Measurements from ENCODE around the gene LAMA5.

The LAMA5 gene

DNA sequence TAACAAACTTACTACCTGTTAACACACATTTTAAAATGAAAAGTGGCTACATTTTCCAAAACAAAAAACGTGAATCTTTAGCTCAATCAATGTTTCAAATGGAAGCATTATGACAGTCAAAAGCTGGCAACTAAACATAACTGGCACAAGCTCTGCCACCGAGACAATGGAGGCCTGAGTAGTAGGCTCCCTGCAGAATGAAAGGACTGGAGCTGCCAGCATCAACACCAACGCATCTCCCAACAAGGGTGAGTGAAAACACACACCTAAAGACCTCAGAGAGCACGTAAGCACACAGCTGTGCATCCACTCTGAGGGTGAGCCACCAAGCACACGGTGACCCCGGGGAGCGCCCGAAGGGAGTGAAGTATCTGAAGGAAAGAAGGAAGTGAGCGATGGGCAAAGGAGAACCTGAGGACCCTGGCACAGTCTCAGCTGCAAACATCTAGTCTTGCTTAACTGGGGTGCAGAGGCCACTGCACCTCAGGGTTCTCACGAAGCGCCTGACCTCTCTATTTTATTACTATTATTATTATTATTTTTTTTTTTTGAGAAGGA lies 65.9 kb downstream of the LAMA5 start:
- TF ChIP-seq, protein P1, sequence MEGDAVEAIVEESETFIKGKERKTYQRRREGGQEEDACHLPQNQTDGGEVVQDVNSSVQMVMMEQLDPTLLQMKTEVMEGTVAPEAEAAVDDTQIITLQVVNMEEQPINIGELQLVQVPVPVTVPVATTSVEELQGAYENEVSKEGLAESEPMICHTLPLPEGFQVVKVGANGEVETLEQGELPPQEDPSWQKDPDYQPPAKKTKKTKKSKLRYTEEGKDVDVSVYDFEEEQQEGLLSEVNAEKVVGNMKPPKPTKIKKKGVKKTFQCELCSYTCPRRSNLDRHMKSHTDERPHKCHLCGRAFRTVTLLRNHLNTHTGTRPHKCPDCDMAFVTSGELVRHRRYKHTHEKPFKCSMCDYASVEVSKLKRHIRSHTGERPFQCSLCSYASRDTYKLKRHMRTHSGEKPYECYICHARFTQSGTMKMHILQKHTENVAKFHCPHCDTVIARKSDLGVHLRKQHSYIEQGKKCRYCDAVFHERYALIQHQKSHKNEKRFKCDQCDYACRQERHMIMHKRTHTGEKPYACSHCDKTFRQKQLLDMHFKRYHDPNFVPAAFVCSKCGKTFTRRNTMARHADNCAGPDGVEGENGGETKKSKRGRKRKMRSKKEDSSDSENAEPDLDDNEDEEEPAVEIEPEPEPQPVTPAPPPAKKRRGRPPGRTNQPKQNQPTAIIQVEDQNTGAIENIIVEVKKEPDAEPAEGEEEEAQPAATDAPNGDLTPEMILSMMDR (conservative IDR thresholded peaks at IDR 0.05; ENCODE audit: low read length) = no peak
- no peak for DNase-seq (ENCODE audit: low read depth)
- no peak overlapping the region for H3K4me3 ChIP-seq (ENCODE audit: low read length)

DNA sequence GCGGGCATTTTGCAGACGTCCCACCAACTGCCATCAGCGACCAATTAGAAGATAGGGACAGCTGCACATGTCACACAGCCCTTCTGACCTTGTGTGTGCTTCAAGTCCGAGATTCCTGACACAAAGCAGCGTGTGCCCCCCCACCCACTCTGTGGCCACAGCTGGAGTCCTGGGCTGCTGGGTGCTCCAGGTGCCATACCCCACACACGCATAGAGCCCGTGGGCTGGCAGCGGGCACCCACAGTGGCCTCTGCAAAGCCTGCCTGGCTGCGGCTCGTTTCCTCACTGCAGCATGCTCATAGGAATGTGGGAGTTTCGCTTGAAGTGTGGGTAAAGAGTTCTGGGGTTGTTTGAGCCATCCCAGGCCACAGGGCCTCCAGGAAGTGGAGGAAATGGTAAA lies 66.8 kb downstream of the LAMA5 start:
- no peak overlapping the region for H3K4me3 ChIP-seq (ENCODE audit: low read length)
- TF ChIP-seq, protein P1 (conservative IDR thresholded peaks at IDR 0.05; ENCODE audit: low read length) = no peak
- no peak for DNase-seq (ENCODE audit: low read depth)

DNA sequence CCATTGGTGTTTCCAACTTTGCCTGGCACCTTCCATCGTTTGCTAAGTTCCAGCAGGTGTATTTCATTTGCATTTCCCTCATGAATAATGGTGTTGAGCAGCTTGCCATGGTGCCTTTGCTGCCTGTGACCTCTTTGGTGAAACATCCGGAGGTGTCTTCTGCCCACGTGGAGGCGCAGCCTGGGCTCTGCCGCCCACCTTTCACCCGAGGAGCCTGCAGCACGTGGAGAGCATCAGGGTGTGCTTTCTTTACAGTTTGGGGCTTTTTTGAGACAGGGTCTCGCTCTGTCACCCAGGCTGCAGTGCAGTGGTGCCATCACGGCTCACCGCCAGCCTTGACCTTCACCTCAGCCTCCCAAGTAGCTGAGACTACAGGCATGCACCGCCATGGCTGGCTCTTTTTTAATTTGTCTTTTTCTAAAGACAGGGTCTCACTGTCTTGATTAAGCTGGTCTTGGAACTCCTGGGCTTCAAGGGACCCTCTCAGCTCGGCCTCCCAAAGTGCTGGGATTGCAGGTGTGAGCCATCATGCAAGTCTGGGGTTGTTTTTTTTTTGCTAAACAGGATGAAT lies 67.4 kb downstream of the LAMA5 start:
- TF ChIP-seq, protein P1 (conservative IDR thresholded peaks at IDR 0.05; ENCODE audit: low read length) = no peak
- no peak for DNase-seq (ENCODE audit: low read depth)
- no peak overlapping the region for H3K4me3 ChIP-seq (ENCODE audit: low read length)

DNA sequence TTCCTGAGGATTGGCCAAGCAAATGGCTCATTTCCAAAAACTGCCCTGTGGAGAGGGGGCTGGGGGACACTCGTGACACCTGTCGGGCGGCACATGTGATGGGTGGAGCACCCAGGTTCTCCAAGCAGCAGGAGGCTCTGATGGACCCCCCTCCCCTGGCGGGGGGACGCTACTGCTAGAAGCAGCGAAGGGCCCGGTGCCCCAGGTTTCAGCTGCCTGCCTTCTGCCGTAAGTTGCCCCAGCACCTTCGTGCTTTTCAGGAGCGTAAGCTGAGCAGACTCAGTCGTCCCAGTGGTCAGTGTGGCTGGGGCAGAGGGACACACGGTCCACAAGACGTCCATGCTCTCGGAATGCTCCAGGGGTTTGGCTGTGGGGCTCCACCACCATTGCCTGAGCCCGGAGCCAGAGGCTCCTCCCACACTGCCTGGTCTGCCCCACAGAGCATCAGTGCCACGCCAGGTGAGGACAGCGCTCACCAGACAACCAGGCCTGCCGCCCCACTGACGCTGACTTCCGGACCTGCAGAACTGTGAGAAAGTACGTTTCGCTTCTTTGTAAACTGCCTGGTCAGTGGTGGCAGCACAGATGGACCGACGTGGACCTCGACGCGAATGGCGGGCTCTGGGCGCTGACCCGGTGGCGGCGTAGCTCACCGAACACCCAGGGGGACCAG lies 68.4 kb downstream of the LAMA5 start:
- no peak overlapping the region for H3K4me3 ChIP-seq (ENCODE audit: low read length)
- no peak for DNase-seq (ENCODE audit: low read depth)
- TF ChIP-seq, protein P1 (conservative IDR thresholded peaks at IDR 0.05; ENCODE audit: low read length) = no peak

DNA sequence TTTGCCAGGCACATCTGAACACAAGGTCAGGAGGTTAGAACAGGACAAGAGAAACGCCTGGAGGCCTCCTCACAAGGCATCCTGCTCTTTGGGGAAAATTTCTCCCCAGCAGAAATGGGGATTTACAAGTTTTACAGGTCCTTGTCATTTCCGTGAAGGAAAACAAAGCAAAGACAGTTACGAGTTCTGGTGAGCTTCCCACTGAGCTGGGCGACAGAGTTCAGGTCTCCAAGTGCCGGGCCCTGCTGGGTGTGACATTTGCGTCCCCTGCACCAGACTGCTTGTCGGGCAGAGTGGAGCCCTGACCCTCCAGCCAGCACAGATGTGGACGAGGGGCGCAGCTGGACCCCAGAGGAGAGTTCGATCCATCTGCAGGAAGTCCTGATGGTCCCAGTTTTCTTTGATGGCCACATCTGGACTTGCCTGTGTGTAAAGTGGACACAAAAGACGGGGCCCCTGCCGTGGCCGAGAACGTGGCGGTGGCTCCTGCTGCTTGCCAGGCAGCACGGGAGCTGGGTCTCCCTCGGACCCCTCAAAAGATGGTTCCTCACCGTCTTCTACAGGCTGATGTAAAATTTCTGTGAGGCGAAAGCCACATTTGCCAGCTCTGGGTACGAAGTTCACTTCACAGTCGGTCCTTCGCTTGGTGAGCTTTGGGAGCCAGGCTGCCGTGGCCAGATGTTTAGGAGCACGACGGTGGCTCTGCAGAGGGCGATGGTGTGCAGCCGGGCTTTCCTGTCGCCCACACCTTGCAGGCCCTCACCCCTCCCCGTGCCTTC lies 69.5 kb downstream of the LAMA5 start:
- H3K4me3 ChIP-seq (ENCODE audit: low read length) = no peak overlapping the region
- no peak for DNase-seq (ENCODE audit: low read depth)
- TF ChIP-seq, protein P1 (conservative IDR thresholded peaks at IDR 0.05; ENCODE audit: low read length) = no peak

DNA sequence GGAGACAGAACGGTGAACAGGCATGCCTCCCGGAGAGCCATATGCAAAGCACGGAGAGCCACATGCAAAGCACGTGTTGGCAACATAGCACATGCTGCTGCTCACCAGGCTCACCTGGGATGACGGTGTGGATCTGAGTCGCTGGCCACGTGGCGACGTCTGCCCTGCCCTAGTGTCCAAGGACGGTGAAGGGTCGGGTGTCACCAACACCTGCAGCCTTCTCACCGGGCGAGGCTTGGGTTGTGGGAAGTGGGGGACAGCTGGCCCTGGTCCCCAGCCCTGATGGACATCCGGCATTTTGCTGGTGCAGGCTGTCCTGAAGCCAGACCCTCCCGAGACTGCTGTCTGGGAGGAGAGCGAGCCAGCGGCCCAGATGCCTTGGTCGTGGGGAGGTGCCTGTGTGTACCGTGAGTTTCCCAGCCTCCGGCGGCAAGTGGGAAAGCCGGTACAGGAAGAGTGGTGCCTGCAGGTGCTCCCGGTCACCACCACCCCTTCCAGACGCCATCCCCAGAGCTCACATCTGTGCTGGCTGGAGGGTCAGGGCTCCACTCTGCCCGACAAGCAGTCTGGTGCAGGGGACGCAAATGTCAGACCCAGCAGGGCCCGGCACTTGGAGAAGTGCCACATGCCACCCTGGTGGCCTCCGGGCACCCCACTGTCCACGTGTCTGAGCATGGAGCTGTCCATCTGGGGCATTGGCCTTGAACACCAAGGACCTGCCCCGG lies 70.2 kb downstream of the LAMA5 start:
- no peak overlapping the region for H3K4me3 ChIP-seq (ENCODE audit: low read length)
- TF ChIP-seq, protein P1 (conservative IDR thresholded peaks at IDR 0.05; ENCODE audit: low read length) = no peak
- DNase-seq (ENCODE audit: low read depth) = no peak
